ENCODE data around the gene CISH.

The CISH gene

GRCh38 chr3:50600141-50600753 lies 11.3 kb downstream of the CISH start:
- peak overlapping the region; percentile 60 for H3K4me3 ChIP-seq

GRCh38 chr3:50599716-50600118 lies 11.9 kb downstream of the CISH start:
- no peak overlapping the region for H3K4me3 ChIP-seq
- peak overlapping the region in 1 of 2 donors; percentile 96 for H3K27ac ChIP-seq
- TF ChIP-seq CTCF (IDR thresholded peaks at IDR 0.05): no peak
- DNase-seq (ENCODE audit: low spot score): no peak

More at GRCh38 chr3:50600141-50600753, 11.3 kb downstream of the CISH start:
- TF ChIP-seq CTCF (IDR thresholded peaks at IDR 0.05): no peak
- no peak for DNase-seq (ENCODE audit: low spot score)
- peak overlapping the region; percentile 93 to 96 for H3K27ac ChIP-seq

- H3K27ac ChIP-seq: peak overlapping the region in 1 of 2 donors; percentile 96
- H3K4me3 ChIP-seq: no peak overlapping the region
- DNase-seq (ENCODE audit: low spot score): no peak
- no peak for TF ChIP-seq CTCF (IDR thresholded peaks at IDR 0.05)
Measured at GRCh38 chr3:50599115-50599715, 12.4 kb downstream of the CISH start.

- Histone ChIP-seq H3K4me3 (no peak overlapping the region), H3K27ac (no peak overlapping the region)
- DNase-seq (ENCODE audit: low spot score): no peak
- no peak for TF ChIP-seq CTCF (IDR thresholded peaks at IDR 0.05)
Measured at GRCh38 chr3:50594253-50594785, 17.3 kb downstream of the CISH start.

- DNase-seq (ENCODE audit: low spot score): no peak
- H3K27ac ChIP-seq: no peak overlapping the region
- no peak for TF ChIP-seq CTCF (IDR thresholded peaks at IDR 0.05)
- no peak overlapping the region for H3K4me3 ChIP-seq
Measured at GRCh38 chr3:50592568-50592967, 19.0 kb downstream of the CISH start.

- no peak for TF ChIP-seq CTCF (IDR thresholded peaks at IDR 0.05)
- DNase-seq (ENCODE audit: low spot score): no peak
- H3K4me3 ChIP-seq: no peak overlapping the region
- peak overlapping the region in 1 of 2 donors; percentile 77 for H3K27ac ChIP-seq
Measured at GRCh38 chr3:50591196-50591741, 20.3 kb downstream of the CISH start.

Measured in coronary artery (tissue), 2 donors.